Mononuclear cell (primary cell): ENCODE results near the gene JAKMIP2. TPM values are rescaled to one million over a fixed set of nuclear protein-coding genes. Genes with fewer than 3 reads are reported as not detected.

Experiments used
- H3K27me3 ChIP-seq: 2 replicates; pipeline ENCODE4 v1.6.0; 2011; ENCODE audit warnings: low read length, control low read depth; ENCODE audit not compliant: insufficient read depth
- H3K4me1 ChIP-seq: 2 replicates; pipeline ENCODE4 v1.5.1; 2011; ENCODE audit warnings: mild to moderate bottlenecking, low read length, control low read depth; ENCODE audit not compliant: insufficient read depth
- H3K4me3 ChIP-seq: 2 replicates; pipeline ENCODE4 v1.5.1; 2011; ENCODE audit warnings: mild to moderate bottlenecking, low read length, moderate library complexity
- H3K9me3 ChIP-seq: 2 replicates; pipeline ENCODE4 v1.5.1; 2011; ENCODE audit warnings: low read depth, mild to moderate bottlenecking, control low read depth, low read length
- total RNA-seq: library from RNA; depleted of rRNA; stranded (reverse); fragments of >200 nt; gene quantifications from one replicate; pipeline ENCODE4 v1.2.3, GENCODE V29; 2012

The JAKMIP2 gene
- total RNA-seq, 1 donor = 1.2 TPM

GRCh38 chr5:147711019-147711418, 71.5 kb downstream of the JAKMIP2 start:
- Histone ChIP-seq H3K27me3 (no peaks in the 10 kb centered on the region), H3K4me3 (no peak overlapping the region), H3K9me3 (no peaks in the 10 kb centered on the region), H3K4me1 (no peaks in the 10 kb centered on the region)

- H3K9me3 ChIP-seq = no peaks in the 10 kb centered on the region
- no peak overlapping the region for H3K4me3 ChIP-seq
- no peaks in the 10 kb centered on the region for H3K27me3 ChIP-seq
- H3K4me1 ChIP-seq = no peaks in the 10 kb centered on the region
Observed at GRCh38 chr5:147708708-147709107, 73.8 kb downstream of the JAKMIP2 start.

- no peak overlapping the region for H3K4me3 ChIP-seq
- no peaks in the 10 kb centered on the region for H3K27me3 ChIP-seq
- H3K9me3 ChIP-seq = no peaks in the 10 kb centered on the region
- H3K4me1 ChIP-seq = no peaks in the 10 kb centered on the region
Observed at GRCh38 chr5:147704544-147704943, 78.0 kb downstream of the JAKMIP2 start.

- no peaks in the 10 kb centered on the region for H3K4me1 ChIP-seq
- H3K4me3 ChIP-seq = no peak overlapping the region
Observed at GRCh38 chr5:147701468-147701867, 81.1 kb downstream of the JAKMIP2 start.

GRCh38 chr5:147699496-147700088, 82.9 kb downstream of the JAKMIP2 start:
- Histone ChIP-seq H3K9me3 (no peaks in the 10 kb centered on the region), H3K27me3 (no peaks in the 10 kb centered on the region), H3K4me3 (no peak overlapping the region), H3K4me1 (no peaks in the 10 kb centered on the region)

More at GRCh38 chr5:147701468-147701867, 81.1 kb downstream of the JAKMIP2 start:
- H3K27me3 ChIP-seq = no peaks in the 10 kb centered on the region
- H3K9me3 ChIP-seq = no peaks in the 10 kb centered on the region

GRCh38 chr5:147697380-147697779, 85.1 kb downstream of the JAKMIP2 start:
- H3K9me3 ChIP-seq = no peaks in the 10 kb centered on the region
- H3K4me3 ChIP-seq = no peak overlapping the region
- no peaks in the 10 kb centered on the region for H3K27me3 ChIP-seq
- no peaks in the 10 kb centered on the region for H3K4me1 ChIP-seq

GRCh38 chr5:147694772-147695171, 87.8 kb downstream of the JAKMIP2 start:
- no peaks in the 10 kb centered on the region for H3K27me3 ChIP-seq
- H3K4me3 ChIP-seq = no peak overlapping the region
- no peaks in the 10 kb centered on the region for H3K9me3 ChIP-seq
- H3K4me1 ChIP-seq = no peaks in the 10 kb centered on the region

- Histone ChIP-seq H3K4me3 (no peak overlapping the region), H3K4me1 (no peaks in the 10 kb centered on the region), H3K27me3 (no peaks in the 10 kb centered on the region), H3K9me3 (no peaks in the 10 kb centered on the region)
Observed at GRCh38 chr5:147693233-147693632, 89.3 kb downstream of the JAKMIP2 start.

- H3K4me3 ChIP-seq = no peak overlapping the region
- H3K27me3 ChIP-seq = no peaks in the 10 kb centered on the region
- no peaks in the 10 kb centered on the region for H3K9me3 ChIP-seq
- no peaks in the 10 kb centered on the region for H3K4me1 ChIP-seq
Observed at GRCh38 chr5:147691130-147691529, 91.4 kb downstream of the JAKMIP2 start.

- no peaks in the 10 kb centered on the region for H3K9me3 ChIP-seq
- H3K4me1 ChIP-seq = no peaks in the 10 kb centered on the region
- no peaks in the 10 kb centered on the region for H3K27me3 ChIP-seq
- H3K4me3 ChIP-seq = no peak overlapping the region
Observed at GRCh38 chr5:147690595-147690994, 91.9 kb downstream of the JAKMIP2 start.

GRCh38 chr5:147689426-147689825, 93.1 kb downstream of the JAKMIP2 start:
- H3K4me3 ChIP-seq = no peak overlapping the region
- H3K9me3 ChIP-seq = no peaks in the 10 kb centered on the region
- no peaks in the 10 kb centered on the region for H3K4me1 ChIP-seq
- H3K27me3 ChIP-seq = no peaks in the 10 kb centered on the region

GRCh38 chr5:147688656-147689356, 93.7 kb downstream of the JAKMIP2 start:
- no peaks in the 10 kb centered on the region for H3K4me1 ChIP-seq
- no peak overlapping the region for H3K4me3 ChIP-seq
- no peaks in the 10 kb centered on the region for H3K9me3 ChIP-seq
- no peaks in the 10 kb centered on the region for H3K27me3 ChIP-seq

- Histone ChIP-seq H3K9me3 (no peaks in the 10 kb centered on the region), H3K4me3 (no peak overlapping the region), H3K4me1 (no peaks in the 10 kb centered on the region), H3K27me3 (no peaks in the 10 kb centered on the region)
Observed at GRCh38 chr5:147687118-147687517, 95.4 kb downstream of the JAKMIP2 start.

GRCh38 chr5:147686421-147686820, 96.1 kb downstream of the JAKMIP2 start:
- H3K27me3 ChIP-seq = no peaks in the 10 kb centered on the region
- H3K9me3 ChIP-seq = no peaks in the 10 kb centered on the region
- H3K4me1 ChIP-seq = no peaks in the 10 kb centered on the region
- no peak overlapping the region for H3K4me3 ChIP-seq

GRCh38 chr5:147685993-147686392, 96.5 kb downstream of the JAKMIP2 start:
- Histone ChIP-seq H3K27me3 (no peaks in the 10 kb centered on the region), H3K4me1 (no peaks in the 10 kb centered on the region), H3K4me3 (no peak overlapping the region), H3K9me3 (no peaks in the 10 kb centered on the region)

- H3K27me3 ChIP-seq = no peaks in the 10 kb centered on the region
- H3K9me3 ChIP-seq = no peaks in the 10 kb centered on the region
- no peaks in the 10 kb centered on the region for H3K4me1 ChIP-seq
- no peak overlapping the region for H3K4me3 ChIP-seq
Observed at GRCh38 chr5:147675168-147675567, 107.4 kb downstream of the JAKMIP2 start.
